ENCODE measurements around the gene KRTAP10-7.
"Not testable (repeated sequence)": the region's sequence is repeated elsewhere in the genome, so short reads cannot be mapped to it uniquely, and the experiment has no call there.

- not testable (repeated sequence) for TF ChIP-seq CTCF, POLR2A (IDR thresholded peaks at IDR 0.05)
These were observed 42.1 kb upstream of the KRTAP10-7 start for GRCh38 chr21:44558329-44558675.
